GM18519 (cell line): ENCODE data around the gene PCBD2.
"Not testable (repeated sequence)": the region's sequence is repeated elsewhere in the genome, so short reads cannot be mapped to it uniquely, and the experiment has no call there.

Source experiments
- ATAC-seq: cut with Tn5 transposase; IDR thresholded peaks from one replicate; pipeline ENCODE4 v1.9.1; 2021; ENCODE audit warnings: mild to moderate bottlenecking, moderate library complexity; ENCODE audit not compliant: unreplicated experiment, low FRiP score

Gene PCBD2

GRCh38 chr5:134998068-134998467, 93.1 kb downstream of the PCBD2 start:
- ATAC-seq = not testable (repeated sequence)

- ATAC-seq = no peak
These were observed 99.4 kb downstream of the PCBD2 start for GRCh38 chr5:135004376-135004775.

GRCh38 chr5:135005076-135005475, 100.1 kb downstream of the PCBD2 start:
- ATAC-seq = no peak

GRCh38 chr5:135007305-135007704, 102.4 kb downstream of the PCBD2 start:
- ATAC-seq = no peak

GRCh38 chr5:135007749-135008363, 102.9 kb downstream of the PCBD2 start:
- ATAC-seq = no peak

GRCh38 chr5:135008556-135008955, 103.6 kb downstream of the PCBD2 start:
- ATAC-seq = no peak

GRCh38 chr5:135008981-135009735, 104.2 kb downstream of the PCBD2 start:
- no peak for ATAC-seq

GRCh38 chr5:135009736-135010501, 105.0 kb downstream of the PCBD2 start:
- ATAC-seq = no peak

- no peak for ATAC-seq
These were observed 105.8 kb downstream of the PCBD2 start for GRCh38 chr5:135010502-135011354.

GRCh38 chr5:135011355-135012032, 106.6 kb downstream of the PCBD2 start:
- no peak for ATAC-seq

- no peak for ATAC-seq
These were observed 107.2 kb downstream of the PCBD2 start for GRCh38 chr5:135012033-135012588.
